HepG2 (cell line): ENCODE measurements around the gene CDC14A. TPM values are rescaled to one million over a fixed set of nuclear protein-coding genes. Genes with fewer than 3 reads are reported as not detected.
A peak's percentile ranks its signal among the peaks of the same experiment; 100 is the strongest.

Experiments used
- AHR ChIP-seq: IDR thresholded peaks from 2 replicates; pipeline ENCODE4 v1.6.1; 2018; ENCODE audit warnings: missing genetic modification reagents, missing compliant biosample characterization
- FOXK1 ChIP-seq: sonication (generic); formaldehyde crosslinking; IDR thresholded peaks from 2 replicates; pipeline ENCODE4 v1.4.0; 2020; ENCODE audit warnings: low read depth, missing genetic modification reagents, borderline replicate concordance
- GABPB1 ChIP-seq: IDR thresholded peaks from 2 replicates; pipeline ENCODE4 v1.6.1; 2016; ENCODE audit warnings: mild to moderate bottlenecking, missing genetic modification reagents, moderate library complexity, missing compliant biosample characterization
- JUN ChIP-seq: sonication (generic); formaldehyde crosslinking; IDR thresholded peaks from 2 replicates; pipeline ENCODE4 v1.4.0; 2020; ENCODE audit warnings: mild to moderate bottlenecking, missing genetic modification reagents
- JUNB ChIP-seq: sonication (generic); formaldehyde crosslinking; IDR thresholded peaks from 2 replicates; pipeline ENCODE4 v1.8.0; 2022; ENCODE audit warnings: missing genetic modification reagents, mild to moderate bottlenecking, borderline replicate concordance
- KDM6A ChIP-seq: IDR thresholded peaks from 2 replicates; pipeline ENCODE4 v1.6.1; 2016; ENCODE audit warnings: low read depth
- LRRFIP1 ChIP-seq: sonication (generic); formaldehyde crosslinking; conservative IDR thresholded peaks from 2 replicates; pipeline ENCODE4 v1.4.0; 2020; ENCODE audit warnings: missing genetic modification reagents
- MATR3 ChIP-seq: sonication (generic); formaldehyde crosslinking; IDR thresholded peaks from 2 replicates; pipeline ENCODE4 v1.4.0; 2020; ENCODE audit warnings: missing genetic modification reagents
- MAZ ChIP-seq, 2 experiments: sonication (generic) in 1 of 2; formaldehyde crosslinking in 1 of 2; IDR thresholded peaks; 2 replicates each; pipeline versions ENCODE4 v1.5.0 to v1.6.1; 2012 to 2020; ENCODE audit warnings: low read depth in 2 of 2, mild to moderate bottlenecking in 2 of 2, borderline replicate concordance in 1 of 2, improper control_type of control experiment in 1 of 2, low read length in 1 of 2, missing genetic modification reagents in 1 of 2, moderate library complexity in 1 of 2
- MLX ChIP-seq: IDR thresholded peaks from 2 replicates; pipeline ENCODE4 v1.6.1; 2016
- RFX1 ChIP-seq: fragments of 450-650 bp; IDR thresholded peaks from 2 replicates; pipeline ENCODE4 v1.6.1; 2017
- ZBTB42 ChIP-seq: sonication (generic); formaldehyde crosslinking; IDR thresholded peaks from 2 replicates; pipeline ENCODE4 v1.5.0; 2020; ENCODE audit warnings: mild to moderate bottlenecking, missing genetic modification reagents
- ZBTB7B ChIP-seq: sonication (generic); formaldehyde crosslinking; IDR thresholded peaks from 2 replicates; pipeline ENCODE4 v1.4.0; 2020; ENCODE audit warnings: missing genetic modification reagents
- ZNF256 ChIP-seq: sonication (generic); formaldehyde crosslinking; conservative IDR thresholded peaks from 2 replicates; pipeline ENCODE4 v1.4.0; 2020; ENCODE audit warnings: missing genetic modification reagents
- ZNF644 ChIP-seq: IDR thresholded peaks from 2 replicates; pipeline ENCODE4 v1.6.1; 2016; ENCODE audit warnings: low read depth
- ZNF713 ChIP-seq: sonication (generic); formaldehyde crosslinking; IDR thresholded peaks from 2 replicates; pipeline ENCODE4 v1.4.0; 2020; ENCODE audit warnings: mild to moderate bottlenecking, missing genetic modification reagents
- ZNF761 ChIP-seq: sonication (generic); formaldehyde crosslinking; conservative IDR thresholded peaks from 2 replicates; pipeline ENCODE4 v1.4.0; 2020; ENCODE audit warnings: mild to moderate bottlenecking, missing genetic modification reagents
- ZNF772 ChIP-seq: sonication (generic); formaldehyde crosslinking; IDR thresholded peaks from 2 replicates; pipeline ENCODE4 v1.5.0; 2020; ENCODE audit warnings: mild to moderate bottlenecking, missing genetic modification reagents
- polyA plus RNA-seq, 8 experiments: library from polyadenylated mRNA; depleted of rRNA in 3 of 8; stranded (reverse) in 7 of 8; unstranded in 1 of 8; fragments of >200 nt; fragmentation: Illumina TruSeq in 4 of 8; extraction: Trizol in 4 of 8; gene quantifications; 2 replicates each; pipeline versions ENCODE4 v1.2.1 to v1.2.3, GENCODE V29; 2011 to 2016; ENCODE audit warnings: low read depth in 4 of 8, missing spikeins in 1 of 8, mixed read lengths in 1 of 8; ENCODE audit not compliant: insufficient read depth in 1 of 8
- total RNA-seq, 5 experiments: library from RNA; depleted of rRNA; stranded (reverse); fragments of >200 nt; fragmentation: Illumina TruSeq; extraction: Trizol; gene quantifications; 2 replicates each; pipeline ENCODE4 v1.2.3, GENCODE V29; 2016; ENCODE audit warnings: low read depth in 1 of 5
- TF ChIP-seq, protein P1 (sequence below): sonication (generic); formaldehyde crosslinking; IDR thresholded peaks from 2 replicates; pipeline ENCODE4 v1.9.0; 2021; ENCODE audit warnings: missing genetic modification reagents, borderline replicate concordance
- TF ChIP-seq, protein P2 (sequence below): sonication (generic); formaldehyde crosslinking; IDR thresholded peaks from 2 replicates; pipeline ENCODE4 v1.5.1; 2020; ENCODE audit warnings: mild to moderate bottlenecking, missing genetic modification reagents, moderate library complexity
- TF ChIP-seq, protein P3 (sequence below): IDR thresholded peaks from 2 replicates; pipeline ENCODE4 v1.6.1; 2016; ENCODE audit warnings: missing compliant biosample characterization, missing genetic modification reagents, borderline replicate concordance

The CDC14A gene
- total and polyA plus RNA-seq, 2 of the 13 experiments (the other 11 are each of a cell fraction or from before 2014, with no cell fraction given), result 2.8 to 4.9 TPM

GRCh38 chr1:100353071-100353801, 930 bp downstream of the CDC14A start (continued):
- TF ChIP-seq ZNF644 (CRISPR knock-in tag) (no peak), ZNF256 (CRISPR knock-in tag) (no peak), ZBTB42 (CRISPR knock-in tag) (no peak), JUN (no peak), RFX1 (no peak), FOXK1 (CRISPR knock-in tag) (no peak), ZNF713 (CRISPR knock-in tag) (no peak), ZNF761 (CRISPR knock-in tag) (no peak), AHR (0 out of 2 replicates have a peak, but pooled peaks have one; percentile 19), MLX (CRISPR knock-in tag) (no peak), LRRFIP1 (no peak), ZBTB7B (CRISPR knock-in tag) (no peak), ZNF772 (CRISPR knock-in tag) (no peak), JUNB (CRISPR knock-in tag) (no peak), GABPB1 (CRISPR knock-in tag) (peak; percentile 47; the same call in 1 of the 2 replicates), MATR3 (no peak), KDM6A (CRISPR knock-in tag) (no peak), MAZ (IDR thresholded peaks at IDR 0.05; ENCODE audit: borderline replicate concordance, low read depth, low read length) (no peak), MAZ (CRISPR knock-in tag; IDR thresholded peaks at IDR 0.05; ENCODE audit: low read depth) (no peak)
- TF ChIP-seq, protein P1, sequence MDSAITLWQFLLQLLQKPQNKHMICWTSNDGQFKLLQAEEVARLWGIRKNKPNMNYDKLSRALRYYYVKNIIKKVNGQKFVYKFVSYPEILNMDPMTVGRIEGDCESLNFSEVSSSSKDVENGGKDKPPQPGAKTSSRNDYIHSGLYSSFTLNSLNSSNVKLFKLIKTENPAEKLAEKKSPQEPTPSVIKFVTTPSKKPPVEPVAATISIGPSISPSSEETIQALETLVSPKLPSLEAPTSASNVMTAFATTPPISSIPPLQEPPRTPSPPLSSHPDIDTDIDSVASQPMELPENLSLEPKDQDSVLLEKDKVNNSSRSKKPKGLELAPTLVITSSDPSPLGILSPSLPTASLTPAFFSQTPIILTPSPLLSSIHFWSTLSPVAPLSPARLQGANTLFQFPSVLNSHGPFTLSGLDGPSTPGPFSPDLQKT (CRISPR knock-in tag), result no peak
- TF ChIP-seq, protein P2, sequence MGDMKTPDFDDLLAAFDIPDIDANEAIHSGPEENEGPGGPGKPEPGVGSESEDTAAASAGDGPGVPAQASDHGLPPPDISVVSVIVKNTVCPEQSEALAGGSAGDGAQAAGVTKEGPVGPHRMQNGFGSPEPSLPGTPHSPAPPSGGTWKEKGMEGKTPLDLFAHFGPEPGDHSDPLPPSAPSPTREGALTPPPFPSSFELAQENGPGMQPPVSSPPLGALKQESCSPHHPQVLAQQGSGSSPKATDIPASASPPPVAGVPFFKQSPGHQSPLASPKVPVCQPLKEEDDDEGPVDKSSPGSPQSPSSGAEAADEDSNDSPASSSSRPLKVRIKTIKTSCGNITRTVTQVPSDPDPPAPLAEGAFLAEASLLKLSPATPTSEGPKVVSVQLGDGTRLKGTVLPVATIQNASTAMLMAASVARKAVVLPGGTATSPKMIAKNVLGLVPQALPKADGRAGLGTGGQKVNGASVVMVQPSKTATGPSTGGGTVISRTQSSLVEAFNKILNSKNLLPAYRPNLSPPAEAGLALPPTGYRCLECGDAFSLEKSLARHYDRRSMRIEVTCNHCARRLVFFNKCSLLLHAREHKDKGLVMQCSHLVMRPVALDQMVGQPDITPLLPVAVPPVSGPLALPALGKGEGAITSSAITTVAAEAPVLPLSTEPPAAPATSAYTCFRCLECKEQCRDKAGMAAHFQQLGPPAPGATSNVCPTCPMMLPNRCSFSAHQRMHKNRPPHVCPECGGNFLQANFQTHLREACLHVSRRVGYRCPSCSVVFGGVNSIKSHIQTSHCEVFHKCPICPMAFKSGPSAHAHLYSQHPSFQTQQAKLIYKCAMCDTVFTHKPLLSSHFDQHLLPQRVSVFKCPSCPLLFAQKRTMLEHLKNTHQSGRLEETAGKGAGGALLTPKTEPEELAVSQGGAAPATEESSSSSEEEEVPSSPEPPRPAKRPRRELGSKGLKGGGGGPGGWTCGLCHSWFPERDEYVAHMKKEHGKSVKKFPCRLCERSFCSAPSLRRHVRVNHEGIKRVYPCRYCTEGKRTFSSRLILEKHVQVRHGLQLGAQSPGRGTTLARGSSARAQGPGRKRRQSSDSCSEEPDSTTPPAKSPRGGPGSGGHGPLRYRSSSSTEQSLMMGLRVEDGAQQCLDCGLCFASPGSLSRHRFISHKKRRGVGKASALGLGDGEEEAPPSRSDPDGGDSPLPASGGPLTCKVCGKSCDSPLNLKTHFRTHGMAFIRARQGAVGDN (CRISPR knock-in tag), result peak; percentile 47
- TF ChIP-seq, protein P3, sequence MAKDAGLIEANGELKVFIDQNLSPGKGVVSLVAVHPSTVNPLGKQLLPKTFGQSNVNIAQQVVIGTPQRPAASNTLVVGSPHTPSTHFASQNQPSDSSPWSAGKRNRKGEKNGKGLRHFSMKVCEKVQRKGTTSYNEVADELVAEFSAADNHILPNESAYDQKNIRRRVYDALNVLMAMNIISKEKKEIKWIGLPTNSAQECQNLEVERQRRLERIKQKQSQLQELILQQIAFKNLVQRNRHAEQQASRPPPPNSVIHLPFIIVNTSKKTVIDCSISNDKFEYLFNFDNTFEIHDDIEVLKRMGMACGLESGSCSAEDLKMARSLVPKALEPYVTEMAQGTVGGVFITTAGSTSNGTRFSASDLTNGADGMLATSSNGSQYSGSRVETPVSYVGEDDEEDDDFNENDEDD (CRISPR knock-in tag), result no peak
